Measurements from ENCODE around the gene EXOC3.
"Not testable (repeated sequence)": the region's sequence is repeated elsewhere in the genome, so short reads cannot be mapped to it uniquely, and the experiment has no call there.

The EXOC3 gene

GRCh38 chr5:472656-473550, 29.9 kb downstream of the EXOC3 start:
- DNase-seq (ENCODE audit: low read depth in 1 of 2, low spot score in 1 of 2): peak; percentile 79 to 84

- DNase-seq (ENCODE audit: low read depth in 1 of 2, low spot score in 1 of 2): peak in 1 of 2 donors; percentile 14
These were observed 30.7 kb downstream of the EXOC3 start for GRCh38 chr5:473551-474192.

GRCh38 chr5:474232-474839, 31.4 kb downstream of the EXOC3 start:
- DNase-seq (ENCODE audit: low read depth in 1 of 2, low spot score in 1 of 2): not testable (repeated sequence)

- DNase-seq (ENCODE audit: low read depth in 1 of 2, low spot score in 1 of 2): no peak
These were observed 32.1 kb downstream of the EXOC3 start for GRCh38 chr5:474840-475661.

GRCh38 chr5:475704-476101, 32.7 kb downstream of the EXOC3 start:
- DNase-seq (ENCODE audit: low read depth in 1 of 2, low spot score in 1 of 2): no peak

- DNase-seq (ENCODE audit: low read depth in 1 of 2, low spot score in 1 of 2): no peak
These were observed 33.3 kb downstream of the EXOC3 start for GRCh38 chr5:476102-476813.

- no peak for DNase-seq (ENCODE audit: low read depth in 1 of 2, low spot score in 1 of 2)
These were observed 33.8 kb downstream of the EXOC3 start for GRCh38 chr5:476814-477175.

GRCh38 chr5:477247-477646, 34.3 kb downstream of the EXOC3 start:
- DNase-seq (ENCODE audit: low read depth in 1 of 2, low spot score in 1 of 2): no peak

GRCh38 chr5:477871-478270, 34.9 kb downstream of the EXOC3 start:
- DNase-seq (ENCODE audit: low read depth in 1 of 2, low spot score in 1 of 2): no peak

GRCh38 chr5:478369-478981, 35.5 kb downstream of the EXOC3 start:
- DNase-seq (ENCODE audit: low read depth in 1 of 2, low spot score in 1 of 2): no peak

GRCh38 chr5:478982-479535, 36.1 kb downstream of the EXOC3 start:
- DNase-seq (ENCODE audit: low read depth in 1 of 2, low spot score in 1 of 2): no peak

- DNase-seq (ENCODE audit: low read depth in 1 of 2, low spot score in 1 of 2): no peak
These were observed 36.8 kb downstream of the EXOC3 start for GRCh38 chr5:479566-480319.

GRCh38 chr5:481347-481746, 38.4 kb downstream of the EXOC3 start:
- DNase-seq (ENCODE audit: low read depth in 1 of 2, low spot score in 1 of 2): no peak

- DNase-seq (ENCODE audit: low read depth in 1 of 2, low spot score in 1 of 2): no peak
These were observed 39.0 kb downstream of the EXOC3 start for GRCh38 chr5:482021-482420.

GRCh38 chr5:482506-482905, 39.5 kb downstream of the EXOC3 start:
- no peak for DNase-seq (ENCODE audit: low read depth in 1 of 2, low spot score in 1 of 2)

GRCh38 chr5:483011-483410, 40.0 kb downstream of the EXOC3 start:
- no peak for DNase-seq (ENCODE audit: low read depth in 1 of 2, low spot score in 1 of 2)

GRCh38 chr5:483434-484140, 40.6 kb downstream of the EXOC3 start:
- DNase-seq (ENCODE audit: low read depth in 1 of 2, low spot score in 1 of 2): no peak

- no peak for DNase-seq (ENCODE audit: low read depth in 1 of 2, low spot score in 1 of 2)
These were observed 41.6 kb downstream of the EXOC3 start for GRCh38 chr5:484556-484955.
